GM12878 (cell line): ENCODE measurements around the gene RAB28. TPM values are rescaled to one million over a fixed set of nuclear protein-coding genes. Genes with fewer than 3 reads are reported as not detected.

ENCODE experiments used
- ATAC-seq: fragments of 200-7000 bp; cut with Tn5 transposase; 3 replicates; pipeline ENCODE4 v1.9.1; 2020; ENCODE audit warnings: mild to moderate bottlenecking, moderate library complexity
- BruUV-seq: library from RNA; stranded (reverse); fragments of 400-500 nt; replicated peaks from 2 replicates; lab custom pipeline; 2021; lab: Mats Ljungman, UMichigan
- CTCF ChIA-PET: fragments of 300-600 bp; sonication (Branson Sonifier 250); formaldehyde crosslinking; extraction: SDS; loops from one replicate; lab custom pipeline; 2021; ENCODE audit warnings: inconsistent platforms; lab: Yijun Ruan, JAX
- POLR2A ChIA-PET: fragments of 350-600 bp; formaldehyde crosslinking; extraction: SDS; loops from one replicate; lab custom pipeline; 2021; ENCODE audit warnings: inconsistent platforms; lab: Charles Lee
- RAD21 ChIA-PET: fragments of 300-600 bp; sonication (Branson Sonifier 250); formaldehyde crosslinking; loops from one replicate; lab custom pipeline; 2023; ENCODE audit warnings: antibody characterized with exemption; ENCODE audit not compliant: unreplicated experiment; lab: Charles Lee
- SMC1A ChIA-PET: fragments of 300-600 bp; sonication (Branson Sonifier 250); formaldehyde crosslinking; loops from one replicate; lab custom pipeline; 2023; ENCODE audit not compliant: unreplicated experiment, uncharacterized antibody; lab: Charles Lee
- DNase-seq: peaks from one replicate; pipeline ENCODE4 v3.0.0-alpha.2; 2011; ENCODE audit warnings: low read depth, low spot score
- FAIRE-seq: peaks from 3 replicates; lab custom pipeline; 2011; peaks lifted over from hg19 to GRCh38; lab: Jason Lieb, UNC
- H2AFZ ChIP-seq: 2 replicates; pipeline ENCODE4 v1.6.0; 2011; ENCODE audit warnings: low read depth, low read length, control low read depth; ENCODE audit not compliant: control insufficient read depth
- H3K27ac ChIP-seq: 2 replicates; pipeline ENCODE4 v1.5.1; 2011; ENCODE audit warnings: control low read depth; ENCODE audit not compliant: control insufficient read depth, insufficient read depth
- H3K27me3 ChIP-seq, 2 experiments: replicated peaks in 1 of 2; 2 replicates each; pipeline versions ENCODE4 v1.6.0 to v1.6.1; 2011; ENCODE audit warnings: low read length in 1 of 2; ENCODE audit not compliant: control insufficient read depth in 2 of 2, insufficient read depth in 2 of 2
- H3K36me3 ChIP-seq, 2 experiments: 2 replicates each; pipeline ENCODE4 v1.5.1; 2011; ENCODE audit warnings: low read length in 1 of 2; ENCODE audit not compliant: control insufficient read depth in 2 of 2, insufficient read depth in 2 of 2
- H3K4me1 ChIP-seq: 2 replicates; pipeline ENCODE4 v1.6.1; 2011; ENCODE audit warnings: mild to moderate bottlenecking, low read length, moderate library complexity, mixed read lengths; ENCODE audit not compliant: control insufficient read depth, insufficient read depth
- H3K4me2 ChIP-seq: 2 replicates; pipeline ENCODE4 v1.6.0; 2011; ENCODE audit warnings: control low read depth; ENCODE audit not compliant: control insufficient read depth, insufficient read depth
- H3K4me3 ChIP-seq: fragments of 200-600 bp; sonication (generic); 2 replicates; pipeline ENCODE4 v1.5.1; 2016
- H3K79me2 ChIP-seq: 2 replicates; pipeline ENCODE4 v1.6.0; 2011; ENCODE audit warnings: low read length; ENCODE audit not compliant: control insufficient read depth, insufficient read depth
- H3K9ac ChIP-seq: 2 replicates; pipeline ENCODE4 v1.8.0; 2011; ENCODE audit warnings: low read length, control low read depth, mixed read lengths; ENCODE audit not compliant: control insufficient read depth, insufficient read depth
- H3K9me3 ChIP-seq: replicated peaks from 3 replicates; pipeline ENCODE4 v1.5.1; 2011; ENCODE audit warnings: mild to moderate bottlenecking, low read length; ENCODE audit not compliant: control insufficient read depth, insufficient read depth
- H4K20me1 ChIP-seq: 2 replicates; pipeline ENCODE4 v1.6.0; 2011; ENCODE audit not compliant: control insufficient read depth, insufficient read depth
- BCL11A ChIP-seq: IDR thresholded peaks from 2 replicates; pipeline ENCODE4 v1.6.1; 2011; ENCODE audit warnings: low read depth, low read length
- CBFB ChIP-seq: IDR thresholded peaks from 2 replicates; pipeline ENCODE4 v1.6.1; 2016; ENCODE audit warnings: antibody characterized with exemption, low read depth
- CEBPB ChIP-seq, 2 experiments: fragments of 150-350 bp in 1 of 2; IDR thresholded peaks; 2 replicates each; pipeline ENCODE4 v1.6.1; 2012 to 2014; ENCODE audit warnings: low read depth in 2 of 2, low read length in 2 of 2, borderline replicate concordance in 1 of 2, inconsistent platforms in 1 of 2
- HDAC6 ChIP-seq: fragments of 200-600 bp; sonication (generic); IDR thresholded peaks from one replicate; pipeline ENCODE4 v1.8.0; 2017; ENCODE audit warnings: antibody characterized with exemption; ENCODE audit not compliant: unreplicated experiment
- KAT2A ChIP-seq: conservative IDR thresholded peaks from 2 replicates; pipeline ENCODE4 v1.6.1; 2011; ENCODE audit warnings: low read depth, low read length; ENCODE audit not compliant: control insufficient read depth
- NFYA ChIP-seq: IDR thresholded peaks from 2 replicates; pipeline ENCODE4 v1.6.1; 2011; ENCODE audit warnings: low read depth, mild to moderate bottlenecking, low read length, improper control_type of control experiment, borderline replicate concordance
- SMAD5 ChIP-seq: IDR thresholded peaks from 2 replicates; pipeline ENCODE4 v1.6.1; 2016; ENCODE audit warnings: antibody characterized with exemption, low read depth
- SUZ12 ChIP-seq: fragments of 200-600 bp; sonication (generic); IDR thresholded peaks from one replicate; pipeline ENCODE4 v1.6.1; 2018; ENCODE audit warnings: antibody characterized with exemption, mild to moderate bottlenecking; ENCODE audit not compliant: unreplicated experiment
- ZNF217 ChIP-seq: fragments of 450-650 bp; IDR thresholded peaks from 2 replicates; pipeline ENCODE4 v1.6.1; 2017; ENCODE audit warnings: antibody characterized with exemption, mild to moderate bottlenecking
- ZNF592 ChIP-seq: fragments of 450-650 bp; IDR thresholded peaks from 2 replicates; pipeline ENCODE4 v1.6.1; 2017; ENCODE audit warnings: mild to moderate bottlenecking, moderate library complexity
- WGBS: methylation state at CpG from one replicate; pipeline ENCODE4 v1.1.6; 2016; ENCODE audit warnings: low lambda C conversion rate; ENCODE audit not compliant: insufficient replicate concordance, insufficient coverage; ENCODE audit errors: missing lambda C conversion rate; 5-methylcytosine and 5-hydroxymethylcytosine counted together
- in situ Hi-C: fragments of 300-500 bp; cut with MboI; formaldehyde crosslinking; loops from 9 replicates; pipeline ENCODE4 v1.14.3; 2018; ENCODE audit warnings: mixed read lengths
- intact Hi-C: fragments of 100-400 bp; cut with micrococcal nuclease; formaldehyde crosslinking; loops from one replicate; pipeline ENCODE4 v1.14.2; 2022; ENCODE audit not compliant: unreplicated experiment
- polyA plus RNA-seq, 11 experiments: library from polyadenylated mRNA; depleted of rRNA in 4 of 11; unstranded in 6 of 11; stranded (reverse) in 5 of 11; fragments of >200 nt; fragmentation: Nextera tagmentation in 4 of 11; fragmentation: Illumina TruSeq in 1 of 11; extraction: Ambion mirVana in 4 of 11; extraction: Trizol in 1 of 11; gene quantifications; 1 replicate in 1 of 11; 2 replicates in 10 of 11; pipeline versions ENCODE4 v1.2.1 to v1.2.3, GENCODE V29; 2011 to 2016; ENCODE audit warnings: inconsistent platforms in 2 of 11, missing spikeins in 2 of 11, low read depth in 1 of 11
- total RNA-seq, 4 experiments: library from RNA; depleted of rRNA in 3 of 4; stranded (reverse); fragments of >200 nt in 3 of 4; fragmentation: Illumina TruSeq in 1 of 4; extraction: Trizol in 1 of 4; gene quantifications; 2 replicates each; pipeline versions ENCODE4 v1.2.1 to v1.2.3, GENCODE V29; 2013 to 2021
- TF ChIP-seq, protein P1 (sequence below), 3 experiments: IDR thresholded peaks in 2 of 3; conservative IDR thresholded peaks in 1 of 3; 2 replicates each; pipeline ENCODE4 v1.5.1; 2011; ENCODE audit warnings: low read depth in 3 of 3, low read length in 3 of 3, mild to moderate bottlenecking in 3 of 3, control low read depth in 2 of 3, moderate library complexity in 2 of 3, inconsistent platforms in 1 of 3, mixed read lengths in 1 of 3; ENCODE audit not compliant: control insufficient read depth in 2 of 3, insufficient read depth in 1 of 3; ENCODE audit errors: extremely low read depth in 1 of 3
- TF ChIP-seq, protein P2 (sequence below): fragments of 450-650 bp; IDR thresholded peaks from 2 replicates; pipeline ENCODE4 v1.6.1; 2017; ENCODE audit warnings: mild to moderate bottlenecking

Gene RAB28
- total and polyA plus RNA-seq, 10 of the 15 experiments (the other 5 are each of a cell fraction or from before 2014, with no cell fraction given) = 5.8 to 29.3 (median 16.9) TPM

DNA sequence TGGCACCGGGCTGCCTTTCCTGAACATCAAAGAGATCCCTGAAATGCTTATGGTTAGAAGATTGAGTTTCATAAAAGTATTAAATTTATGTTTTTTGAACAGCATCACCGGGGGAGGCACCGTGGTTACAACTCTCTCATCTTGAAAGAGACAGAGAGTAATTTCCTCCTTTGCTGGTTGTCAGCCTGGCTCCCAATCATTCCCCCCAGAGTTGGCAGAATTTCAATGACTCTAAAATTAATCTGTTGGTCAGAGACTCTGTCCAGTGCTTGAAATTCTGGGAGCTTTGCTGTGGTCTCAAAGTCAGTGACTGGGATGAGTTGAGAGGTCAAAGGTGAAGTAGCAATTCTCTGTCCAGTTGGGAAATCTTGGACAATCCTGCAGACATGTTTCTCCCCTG is 135.9 kb downstream of the RAB28 start:
- Histone ChIP-seq H3K4me3 (no peak overlapping the region), H3K9ac (no peak overlapping the region), H3K4me2 (no peak overlapping the region), H3K27me3 (no peaks in the 10 kb centered on the region), H3K27ac (no peak overlapping the region), H3K79me2 (no peaks in the 10 kb centered on the region), H4K20me1 (no peaks in the 10 kb centered on the region), H3K9me3 (no peaks in the 10 kb centered on the region), H2AFZ (no peak overlapping the region), H3K4me1 (no peaks in the 10 kb centered on the region), H3K36me3 (no peaks in the 10 kb centered on the region)
- SMC1A ChIA-PET = no interaction called here
- FAIRE-seq (no peak), DNase-seq (no peak), ATAC-seq (no peak)
- POLR2A ChIA-PET = no interaction called here
- intact Hi-C loops (no loop called here), in situ Hi-C loops (no loop called here)
- RAD21 ChIA-PET = no interaction called here
- WGBS = 75% methylated on average over 3 of the region's 3 CpGs
- CTCF ChIA-PET = interaction anchor here (1.6 kb wide), 1 partner anchor 10 kb away, joined by 4 read pairs; no protein-coding TSS in a partner anchor
- TF ChIP-seq ZNF592 = no peak
- TF ChIP-seq CEBPB (IDR thresholded peaks at IDR 0.05; ENCODE audit: borderline replicate concordance in 1 of 2, low read depth in 2 of 2, low read length in 2 of 2) = no peak
- TF ChIP-seq, protein P1, sequence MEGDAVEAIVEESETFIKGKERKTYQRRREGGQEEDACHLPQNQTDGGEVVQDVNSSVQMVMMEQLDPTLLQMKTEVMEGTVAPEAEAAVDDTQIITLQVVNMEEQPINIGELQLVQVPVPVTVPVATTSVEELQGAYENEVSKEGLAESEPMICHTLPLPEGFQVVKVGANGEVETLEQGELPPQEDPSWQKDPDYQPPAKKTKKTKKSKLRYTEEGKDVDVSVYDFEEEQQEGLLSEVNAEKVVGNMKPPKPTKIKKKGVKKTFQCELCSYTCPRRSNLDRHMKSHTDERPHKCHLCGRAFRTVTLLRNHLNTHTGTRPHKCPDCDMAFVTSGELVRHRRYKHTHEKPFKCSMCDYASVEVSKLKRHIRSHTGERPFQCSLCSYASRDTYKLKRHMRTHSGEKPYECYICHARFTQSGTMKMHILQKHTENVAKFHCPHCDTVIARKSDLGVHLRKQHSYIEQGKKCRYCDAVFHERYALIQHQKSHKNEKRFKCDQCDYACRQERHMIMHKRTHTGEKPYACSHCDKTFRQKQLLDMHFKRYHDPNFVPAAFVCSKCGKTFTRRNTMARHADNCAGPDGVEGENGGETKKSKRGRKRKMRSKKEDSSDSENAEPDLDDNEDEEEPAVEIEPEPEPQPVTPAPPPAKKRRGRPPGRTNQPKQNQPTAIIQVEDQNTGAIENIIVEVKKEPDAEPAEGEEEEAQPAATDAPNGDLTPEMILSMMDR (IDR thresholded peaks at IDR 0.05 in 2 of 3, conservative IDR thresholded peaks at IDR 0.05 in 1 of 3; ENCODE audit: control insufficient read depth in 2 of 3, extremely low read depth in 1 of 3, insufficient read depth in 1 of 3, low read depth in 3 of 3, low read length in 3 of 3) = no peak
- TF ChIP-seq SMAD5 = no peak
- TF ChIP-seq SUZ12 = no peak
- no peak for TF ChIP-seq NFYA
- TF ChIP-seq CBFB = no peak
- TF ChIP-seq HDAC6 = no peak
- no peak for TF ChIP-seq BCL11A
- TF ChIP-seq KAT2A = no peak
- TF ChIP-seq, protein P2, sequence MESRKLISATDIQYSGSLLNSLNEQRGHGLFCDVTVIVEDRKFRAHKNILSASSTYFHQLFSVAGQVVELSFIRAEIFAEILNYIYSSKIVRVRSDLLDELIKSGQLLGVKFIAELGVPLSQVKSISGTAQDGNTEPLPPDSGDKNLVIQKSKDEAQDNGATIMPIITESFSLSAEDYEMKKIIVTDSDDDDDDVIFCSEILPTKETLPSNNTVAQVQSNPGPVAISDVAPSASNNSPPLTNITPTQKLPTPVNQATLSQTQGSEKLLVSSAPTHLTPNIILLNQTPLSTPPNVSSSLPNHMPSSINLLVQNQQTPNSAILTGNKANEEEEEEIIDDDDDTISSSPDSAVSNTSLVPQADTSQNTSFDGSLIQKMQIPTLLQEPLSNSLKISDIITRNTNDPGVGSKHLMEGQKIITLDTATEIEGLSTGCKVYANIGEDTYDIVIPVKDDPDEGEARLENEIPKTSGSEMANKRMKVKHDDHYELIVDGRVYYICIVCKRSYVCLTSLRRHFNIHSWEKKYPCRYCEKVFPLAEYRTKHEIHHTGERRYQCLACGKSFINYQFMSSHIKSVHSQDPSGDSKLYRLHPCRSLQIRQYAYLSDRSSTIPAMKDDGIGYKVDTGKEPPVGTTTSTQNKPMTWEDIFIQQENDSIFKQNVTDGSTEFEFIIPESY = no peak
- TF ChIP-seq ZNF217 = no peak
- BruUV-seq = no TSS peak
